Ammon's horn (tissue), 1 donor: Measurements from ENCODE around the gene NPEPPS.
A peak's percentile ranks its signal among the peaks of the same experiment; 100 is the strongest.

Source experiments
- DNase-seq: peaks from one replicate; pipeline ENCODE4 v3.0.0-alpha.2; 2016; ENCODE audit warnings: low spot score

Gene NPEPPS

GRCh38 chr17:47663912-47664623 is 133.2 kb downstream of the NPEPPS start:
- DNase-seq, result peak; percentile 85

DNA sequence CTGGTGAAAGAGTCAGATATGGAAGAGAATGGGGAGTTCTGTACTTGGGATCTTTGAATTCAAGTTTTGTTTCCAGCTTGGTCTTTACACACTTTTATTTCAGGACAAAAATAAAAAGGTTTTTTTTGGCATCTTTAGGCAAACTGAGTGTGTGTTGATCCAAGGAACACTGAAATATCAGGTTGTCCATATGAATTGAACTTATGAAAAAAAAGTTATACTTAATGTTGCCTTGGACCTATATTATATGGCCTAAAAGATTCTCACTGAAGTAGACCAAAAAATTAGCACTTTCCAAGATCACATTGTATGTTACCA is 133.7 kb downstream of the NPEPPS start:
- no peak for DNase-seq

GRCh38 chr17:47665655-47666054 is 134.7 kb downstream of the NPEPPS start:
- no peak for DNase-seq

GRCh38 chr17:47669081-47669480 is 138.2 kb downstream of the NPEPPS start:
- DNase-seq, result no peak

- DNase-seq, result no peak
These were observed 139.2 kb downstream of the NPEPPS start for GRCh38 chr17:47670064-47670463.
